Stomach (tissue), 9 donors: ENCODE results near the gene FMN2. TPM values are rescaled to one million over a fixed set of nuclear protein-coding genes. Genes with fewer than 3 reads are reported as not detected.

Experiments used
- DNase-seq, 2 donors: peaks; one replicate each; pipeline versions ENCODE4 v3.0.0 to v3.0.0-alpha.2; 2013 to 2019
- H3K27ac ChIP-seq, 5 donors: fragments of 200-600 bp in 4 of 5; sonication (generic) in 4 of 5; one replicate each; pipeline ENCODE4 v1.5.1; 2013 to 2019; ENCODE audit warnings: mild to moderate bottlenecking in 1 of 5, moderate library complexity in 1 of 5
- H3K27me3 ChIP-seq, 3 donors: fragments of 200-600 bp; sonication (generic); one replicate each; pipeline ENCODE4 v1.5.1; 2017 to 2019; ENCODE audit warnings: mixed run types in 1 of 3
- H3K36me3 ChIP-seq, 4 donors: fragments of 200-600 bp; sonication (generic); 1 replicate in 3 of 4; 2 replicates in 1 of 4; pipeline ENCODE4 v1.5.1; 2016 to 2019
- H3K4me1 ChIP-seq, 4 donors: fragments of 200-600 bp; sonication (generic); one replicate each; pipeline ENCODE4 v1.5.1; 2016 to 2019
- H3K4me3 ChIP-seq, 4 donors: fragments of 200-600 bp; sonication (generic) in 3 of 4; one replicate each; pipeline ENCODE4 v1.5.1; 2016 to 2019; ENCODE audit warnings: mild to moderate bottlenecking in 1 of 4
- H3K9me3 ChIP-seq, 4 donors: fragments of 200-600 bp; sonication (generic); one replicate each; pipeline ENCODE4 v1.5.1; 2016 to 2019
- CTCF ChIP-seq, 7 experiments: fragments of 450-650 bp in 4 of 7; fragments of 200-600 bp in 3 of 7; sonication (generic) in 3 of 7; IDR thresholded peaks; one replicate each; pipeline ENCODE4 v1.5.1; 2016 to 2019; ENCODE audit warnings: antibody characterized with exemption in 7 of 7, control low read depth in 2 of 7, mild to moderate bottlenecking in 1 of 7
- EP300 ChIP-seq: sonication (generic); formaldehyde crosslinking; IDR thresholded peaks from one replicate; pipeline ENCODE4 v1.6.1; 2017; ENCODE audit warnings: antibody characterized with exemption
- POLR2A ChIP-seq, 4 donors: fragments of 450-650 bp; IDR thresholded peaks; one replicate each; pipeline ENCODE4 v1.6.1; 2016; ENCODE audit warnings: antibody characterized with exemption in 4 of 4, control low read depth in 2 of 4, mild to moderate bottlenecking in 1 of 4, moderate library complexity in 1 of 4
- POLR2AphosphoS5 ChIP-seq, 3 donors: sonication (generic); formaldehyde crosslinking; IDR thresholded peaks; one replicate each; pipeline ENCODE4 v1.6.1; 2016; ENCODE audit warnings: antibody characterized with exemption in 3 of 3
- WGBS, 5 donors: extraction: QIAGEN DNeasy Blood & Tissue Kit in 3 of 5; methylation state at CpG; one replicate each; pipeline versions ENCODE4 v1.1.5 to v1.1.7; 2013 to 2018; 5-methylcytosine and 5-hydroxymethylcytosine counted together
- intact Hi-C: fragments of 100-400 bp; cut with DNase I; formaldehyde crosslinking; loops from one replicate; pipeline ENCODE4 v1.15.1; 2023; ENCODE audit warnings: low total_unique reads
- polyA plus RNA-seq, 3 donors: library from polyadenylated mRNA; stranded (reverse); fragments of 200-250 nt; gene quantifications; one replicate each; pipeline ENCODE4 v1.2.3, GENCODE V29; 2013
- total RNA-seq, 5 donors: library from RNA; depleted of rRNA; stranded (reverse); fragments of >200 nt; gene quantifications; one replicate each; pipeline versions ENCODE4 v1.1.0 to v1.2.3, GENCODE V29; 2014 to 2016
- donor health status: healthy with polysubstance abuse.
- donor health status: Bipolar disorder and iron deficiency.
- donor health status: healthy.

FMN2 gene
- total and polyA plus RNA-seq, 8 donors = 0.61 to 3.3 (median 0.87) TPM; not detected in 2

GRCh38 chr1:240084749-240085148, 6.9 kb upstream of the FMN2 start:
- no peaks in the 10 kb centered on the region for H3K4me1 ChIP-seq
- H3K36me3 ChIP-seq = no peaks in the 10 kb centered on the region
- TF ChIP-seq EP300 (no peak), POLR2A (IDR thresholded peaks at IDR 0.05) (no peak), POLR2AphosphoS5 (IDR thresholded peaks at IDR 0.05) (no peak), CTCF (IDR thresholded peaks at IDR 0.05) (no peak)
- no peaks in the 10 kb centered on the region for H3K9me3 ChIP-seq
- no peak for DNase-seq
- intact Hi-C loops = no loop called here
- 27 to 49% (median 43%) methylated on average over 8 of the region's 8 CpGs for WGBS, 5 donors
- no peak overlapping the region for H3K4me3 ChIP-seq
- H3K27me3 ChIP-seq = peaks cover 0 to 28% (median 10%) of the 10 kb centered on the region in 3 donors
- H3K27ac ChIP-seq = no peak overlapping the region

DNA sequence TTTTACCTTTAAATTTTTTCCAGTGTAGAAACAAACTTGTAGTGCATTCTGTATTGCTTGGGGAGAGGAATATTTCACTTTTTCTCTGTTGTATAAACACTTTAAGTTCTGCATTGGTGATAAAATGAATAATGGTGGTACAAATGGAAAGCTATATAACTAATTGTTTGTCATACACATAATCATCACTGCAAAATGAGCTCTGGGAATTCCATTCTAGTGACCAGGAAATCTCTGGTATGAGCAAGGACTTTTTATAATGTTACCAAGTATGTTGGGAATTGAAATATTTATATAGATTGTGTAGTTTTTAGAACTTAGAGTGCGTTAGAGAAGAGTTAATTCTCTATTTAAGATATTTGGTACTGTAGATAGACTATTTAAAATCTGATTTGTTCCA, 5.0 kb upstream of the FMN2 start:
- no peak overlapping the region for H3K27ac ChIP-seq
- peaks cover 0 to 48% (median 16%) of the 10 kb centered on the region in 3 donors for H3K27me3 ChIP-seq
- no peak overlapping the region for H3K4me3 ChIP-seq
- no peak for DNase-seq
- no peaks in the 10 kb centered on the region for H3K36me3 ChIP-seq
- H3K4me1 ChIP-seq = peaks cover 2 to 7% (median 6%) of the 10 kb centered on the region in 4 donors
- TF ChIP-seq POLR2AphosphoS5 (IDR thresholded peaks at IDR 0.05) = no peak
- no peak for TF ChIP-seq CTCF (IDR thresholded peaks at IDR 0.05)
- TF ChIP-seq EP300 = no peak
- no peak for TF ChIP-seq POLR2A (IDR thresholded peaks at IDR 0.05)
- 70 to 83% (median 72%) methylated on average over 1 of the region's 1 CpG for WGBS, 5 donors
- no peaks in the 10 kb centered on the region for H3K9me3 ChIP-seq
- intact Hi-C loops = no loop called here

GRCh38 chr1:240090014-240090413, 1.7 kb upstream of the FMN2 start:
- WGBS, 5 donors = 14 to 34% (median 24%) methylated on average over 2 of the region's 2 CpGs
- H3K27me3 ChIP-seq = peaks cover 0 to 75% (median 39%) of the 10 kb centered on the region in 3 donors
- intact Hi-C loops = no loop called here
- no peak overlapping the region for H3K27ac ChIP-seq
- TF ChIP-seq POLR2AphosphoS5 (IDR thresholded peaks at IDR 0.05) (no peak), EP300 (no peak), CTCF (IDR thresholded peaks at IDR 0.05) (no peak), POLR2A (IDR thresholded peaks at IDR 0.05) (no peak)
- H3K9me3 ChIP-seq = no peaks in the 10 kb centered on the region
- DNase-seq = no peak
- no peaks in the 10 kb centered on the region for H3K36me3 ChIP-seq
- H3K4me1 ChIP-seq = peaks cover 7 to 28% (median 26%) of the 10 kb centered on the region in 4 donors
- no peak overlapping the region for H3K4me3 ChIP-seq

DNA sequence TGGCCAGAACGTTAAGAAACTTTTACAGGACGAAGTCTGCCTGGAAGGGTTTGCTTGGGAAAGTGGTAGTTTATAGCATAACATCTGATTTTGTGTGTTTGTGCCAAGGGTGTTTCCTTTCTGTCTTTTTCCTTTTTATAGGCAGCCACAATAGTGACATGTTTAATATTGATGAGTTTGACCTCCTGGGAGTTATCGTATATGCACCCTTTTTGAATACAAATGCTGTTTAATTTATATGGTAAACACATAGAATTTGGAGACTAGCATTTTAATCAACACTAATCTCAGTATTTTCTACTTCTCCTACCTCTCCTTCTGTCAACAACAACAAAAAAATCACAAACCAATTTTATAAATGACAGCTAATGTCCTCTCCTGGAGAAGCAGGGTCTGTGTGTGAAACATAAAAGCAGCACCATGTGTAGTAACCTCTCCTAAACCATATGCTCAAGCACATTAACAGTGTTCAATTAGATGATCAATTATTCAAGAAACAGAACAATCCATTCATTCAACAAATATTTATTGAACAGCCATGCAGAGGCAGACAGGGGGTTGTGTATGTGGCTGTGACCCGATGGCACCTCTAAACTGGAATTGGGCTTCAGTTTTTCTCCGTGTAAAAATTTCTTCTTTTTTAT, 604 bp upstream of the FMN2 start:
- Histone ChIP-seq H3K4me3 (peak overlapping the region in 3 of 4 donors; percentile 46 to 48 (median 46)), H3K4me1 (peaks cover 7 to 28% (median 26%) of the 10 kb centered on the region in 4 donors), H3K9me3 (no peaks in the 10 kb centered on the region), H3K36me3 (no peaks in the 10 kb centered on the region), H3K27me3 (peaks cover 0 to 74% (median 33%) of the 10 kb centered on the region in 3 donors), H3K27ac (no peak overlapping the region)
- DNase-seq = no peak
- TF ChIP-seq EP300 (no peak), CTCF (IDR thresholded peaks at IDR 0.05) (no peak), POLR2AphosphoS5 (IDR thresholded peaks at IDR 0.05) (no peak), POLR2A (IDR thresholded peaks at IDR 0.05) (no peak)
- intact Hi-C loops = no loop called here
- 26 to 37% (median 30%) methylated on average over 5 of the region's 5 CpGs for WGBS, 5 donors
